ENCODE results near the gene CEL.

GRCh38 chr9:133118179-133118520 is 56.4 kb downstream of the CEL start:
- TF ChIP-seq GLIS3 (CRISPR knock-in tag; IDR thresholded peaks at IDR 0.05) (no peak), ZNF8 (CRISPR knock-in tag; IDR thresholded peaks at IDR 0.05) (no peak), RARB (CRISPR knock-in tag; IDR thresholded peaks at IDR 0.05) (no peak), ARNTL (CRISPR knock-in tag; IDR thresholded peaks at IDR 0.05; ENCODE audit: borderline replicate concordance, low read depth) (no peak), TOX (CRISPR knock-in tag; IDR thresholded peaks at IDR 0.05; ENCODE audit: borderline replicate concordance) (no peak), ESRRG (CRISPR knock-in tag; IDR thresholded peaks at IDR 0.05) (no peak)

Data from SK-N-SH treated with all-trans-retinoic acid at 6 μM for 48 hours (cell line).